MM.1S (cell line): Measurements from ENCODE around the gene CDH4.

Source experiments
- DNase-seq: peaks from one replicate; pipeline ENCODE4 v3.0.0-alpha.2; 2015
- H2AFZ ChIP-seq: fragments of 300-600 bp; sonication (generic); 2 replicates; pipeline ENCODE4 v1.6.0; 2016; ENCODE audit warnings: antibody characterized with exemption, low read length
- H3F3A ChIP-seq: fragments of 300-600 bp; sonication (generic); 2 replicates; pipeline ENCODE4 v1.6.1; 2016; ENCODE audit warnings: mild to moderate bottlenecking, antibody characterized with exemption, low read length, moderate library complexity, mixed read lengths; ENCODE audit not compliant: insufficient read depth
- H3K27ac ChIP-seq: fragments of 300-600 bp; sonication (generic); 2 replicates; pipeline ENCODE4 v1.5.1; 2016; ENCODE audit warnings: mild to moderate bottlenecking, low read length
- H3K27me3 ChIP-seq: fragments of 300-600 bp; sonication (generic); replicated peaks from 2 replicates; pipeline ENCODE4 v1.6.0; 2016; ENCODE audit warnings: low read length; ENCODE audit not compliant: insufficient read depth
- H3K36me3 ChIP-seq: fragments of 300-600 bp; sonication (generic); replicated peaks from 2 replicates; pipeline ENCODE4 v1.6.1; 2016; ENCODE audit warnings: mild to moderate bottlenecking, low read length, mixed read lengths; ENCODE audit not compliant: insufficient read depth
- H3K4me1 ChIP-seq: fragments of 300-600 bp; sonication (generic); 2 replicates; pipeline ENCODE4 v1.6.1; 2016; ENCODE audit warnings: low read length, mixed read lengths
- H3K4me2 ChIP-seq: fragments of 300-600 bp; sonication (generic); 2 replicates; pipeline ENCODE4 v1.6.0; 2016; ENCODE audit warnings: low read depth, low read length
- H3K4me3 ChIP-seq: fragments of 300-600 bp; sonication (generic); 2 replicates; pipeline ENCODE4 v1.5.1; 2016; ENCODE audit warnings: low read length, mixed read lengths
- H3K79me2 ChIP-seq: fragments of 300-600 bp; sonication (generic); 2 replicates; pipeline ENCODE4 v1.6.1; 2016; ENCODE audit warnings: mixed run types, low read length, mixed read lengths
- H3K9ac ChIP-seq: fragments of 300-600 bp; sonication (generic); 2 replicates; pipeline ENCODE4 v1.6.1; 2016; ENCODE audit warnings: low read length, mixed read lengths
- H3K9me2 ChIP-seq: fragments of 300-600 bp; sonication (generic); replicated peaks from 2 replicates; pipeline ENCODE4 v1.6.1; 2016; ENCODE audit warnings: mild to moderate bottlenecking, low read length, mixed read lengths; ENCODE audit not compliant: insufficient read depth
- H3K9me3 ChIP-seq: fragments of 300-600 bp; sonication (generic); replicated peaks from 2 replicates; pipeline ENCODE4 v1.6.1; 2016; ENCODE audit warnings: mild to moderate bottlenecking, low read length, mixed read lengths; ENCODE audit not compliant: insufficient read depth
- H4K20me1 ChIP-seq: fragments of 300-600 bp; sonication (generic); 2 replicates; pipeline ENCODE4 v1.6.1; 2016; ENCODE audit warnings: mild to moderate bottlenecking, low read length, moderate library complexity, mixed read lengths; ENCODE audit not compliant: insufficient read depth
- EZH2 ChIP-seq: fragments of 300-600 bp; sonication (generic); optimal IDR thresholded peaks from 2 replicates; pipeline ENCODE3; 2017; ENCODE audit warnings: low read depth, mild to moderate bottlenecking, antibody characterized with exemption, low read length, mixed read lengths
- EZH2phosphoT487 ChIP-seq: fragments of 300-600 bp; sonication (generic); IDR thresholded peaks from 2 replicates; pipeline ENCODE4 v1.6.1; 2018; ENCODE audit warnings: antibody characterized with exemption, low read length
- TF ChIP-seq, protein P1 (sequence below): fragments of 300-600 bp; sonication (generic); IDR thresholded peaks from 2 replicates; pipeline ENCODE4 v1.5.1; 2016; ENCODE audit warnings: antibody characterized with exemption, low read length, mixed read lengths

Gene CDH4

DNA sequence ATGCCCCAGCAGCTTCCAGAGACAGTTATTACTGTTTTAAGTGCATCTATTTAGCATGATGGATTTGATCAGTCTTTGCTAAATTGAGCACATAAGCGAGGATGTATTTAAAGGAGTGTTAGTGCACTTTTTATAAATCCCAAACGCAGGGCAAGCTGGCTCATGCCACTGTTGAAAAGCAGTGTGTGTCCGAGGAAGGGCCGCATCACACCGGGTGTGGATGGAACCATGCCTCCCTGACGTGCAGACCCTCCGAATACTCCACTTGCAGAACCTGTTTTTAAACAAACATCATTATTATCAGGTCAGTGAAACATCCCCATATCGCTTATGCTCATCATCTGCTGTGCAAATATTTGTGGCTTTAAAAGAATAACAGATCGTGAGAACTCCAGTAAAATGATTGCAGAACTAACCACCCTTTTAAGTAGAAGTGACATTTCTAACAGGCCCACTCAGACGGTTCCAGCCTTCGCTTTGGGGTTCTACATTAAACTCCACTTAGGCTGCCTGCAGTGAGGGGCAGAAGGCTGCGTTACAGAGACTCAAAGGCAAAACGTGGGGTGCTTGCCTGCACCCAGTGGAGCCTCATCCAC lies 190.1 kb downstream of the CDH4 start:
- Histone ChIP-seq H3K9me2 (no peaks in the 10 kb centered on the region), H3K9ac (no peak overlapping the region), H3K36me3 (no peaks in the 10 kb centered on the region), H3K4me2 (no peak overlapping the region), H3K9me3 (no peaks in the 10 kb centered on the region), H3F3A (no peaks in the 10 kb centered on the region), H4K20me1 (no peaks in the 10 kb centered on the region), H3K27ac (no peak overlapping the region), H3K79me2 (no peaks in the 10 kb centered on the region), H3K4me1 (no peaks in the 10 kb centered on the region), H3K27me3 (peaks cover 52% of the 10 kb centered on the region), H3K4me3 (no peak overlapping the region), H2AFZ (no peak overlapping the region)
- DNase-seq, result no peak
- TF ChIP-seq EZH2phosphoT487 (no peak), EZH2 (no peak)
- TF ChIP-seq, protein P1, sequence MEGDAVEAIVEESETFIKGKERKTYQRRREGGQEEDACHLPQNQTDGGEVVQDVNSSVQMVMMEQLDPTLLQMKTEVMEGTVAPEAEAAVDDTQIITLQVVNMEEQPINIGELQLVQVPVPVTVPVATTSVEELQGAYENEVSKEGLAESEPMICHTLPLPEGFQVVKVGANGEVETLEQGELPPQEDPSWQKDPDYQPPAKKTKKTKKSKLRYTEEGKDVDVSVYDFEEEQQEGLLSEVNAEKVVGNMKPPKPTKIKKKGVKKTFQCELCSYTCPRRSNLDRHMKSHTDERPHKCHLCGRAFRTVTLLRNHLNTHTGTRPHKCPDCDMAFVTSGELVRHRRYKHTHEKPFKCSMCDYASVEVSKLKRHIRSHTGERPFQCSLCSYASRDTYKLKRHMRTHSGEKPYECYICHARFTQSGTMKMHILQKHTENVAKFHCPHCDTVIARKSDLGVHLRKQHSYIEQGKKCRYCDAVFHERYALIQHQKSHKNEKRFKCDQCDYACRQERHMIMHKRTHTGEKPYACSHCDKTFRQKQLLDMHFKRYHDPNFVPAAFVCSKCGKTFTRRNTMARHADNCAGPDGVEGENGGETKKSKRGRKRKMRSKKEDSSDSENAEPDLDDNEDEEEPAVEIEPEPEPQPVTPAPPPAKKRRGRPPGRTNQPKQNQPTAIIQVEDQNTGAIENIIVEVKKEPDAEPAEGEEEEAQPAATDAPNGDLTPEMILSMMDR, result no peak

DNA sequence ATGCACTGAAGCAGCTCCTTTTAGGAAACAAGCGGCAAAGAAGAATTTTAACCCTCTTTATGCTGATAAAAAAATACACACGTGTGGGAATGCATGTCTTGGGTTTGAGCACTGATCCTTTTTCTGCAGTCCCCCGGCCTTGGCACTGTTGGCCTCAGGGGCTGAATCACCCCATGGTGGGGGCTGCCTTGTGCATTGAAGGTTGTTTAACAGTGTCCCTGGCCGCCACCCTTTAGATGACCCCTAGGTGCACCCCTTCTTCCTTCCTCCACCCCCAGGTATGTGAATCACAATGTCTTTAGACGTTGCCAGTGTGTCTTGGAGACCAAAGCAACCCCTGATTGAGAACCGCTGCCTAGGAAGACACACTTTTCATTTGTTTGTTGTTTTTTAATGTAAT lies 190.7 kb downstream of the CDH4 start:
- no peak overlapping the region for H3K4me3 ChIP-seq
- no peak overlapping the region for H2AFZ ChIP-seq
- H3K4me1 ChIP-seq, result no peaks in the 10 kb centered on the region
- H3K79me2 ChIP-seq, result no peaks in the 10 kb centered on the region
- H3K9ac ChIP-seq, result no peak overlapping the region
- H3K9me3 ChIP-seq, result no peaks in the 10 kb centered on the region
- no peaks in the 10 kb centered on the region for H3F3A ChIP-seq
- H3K27ac ChIP-seq, result no peak overlapping the region
- H3K4me2 ChIP-seq, result no peak overlapping the region
- H3K36me3 ChIP-seq, result no peaks in the 10 kb centered on the region
- H4K20me1 ChIP-seq, result no peaks in the 10 kb centered on the region
- no peak for DNase-seq
- TF ChIP-seq EZH2phosphoT487 (no peak), EZH2 (no peak)
- TF ChIP-seq, protein P1, result no peak
- peaks cover 47% of the 10 kb centered on the region for H3K27me3 ChIP-seq
- no peaks in the 10 kb centered on the region for H3K9me2 ChIP-seq

DNA sequence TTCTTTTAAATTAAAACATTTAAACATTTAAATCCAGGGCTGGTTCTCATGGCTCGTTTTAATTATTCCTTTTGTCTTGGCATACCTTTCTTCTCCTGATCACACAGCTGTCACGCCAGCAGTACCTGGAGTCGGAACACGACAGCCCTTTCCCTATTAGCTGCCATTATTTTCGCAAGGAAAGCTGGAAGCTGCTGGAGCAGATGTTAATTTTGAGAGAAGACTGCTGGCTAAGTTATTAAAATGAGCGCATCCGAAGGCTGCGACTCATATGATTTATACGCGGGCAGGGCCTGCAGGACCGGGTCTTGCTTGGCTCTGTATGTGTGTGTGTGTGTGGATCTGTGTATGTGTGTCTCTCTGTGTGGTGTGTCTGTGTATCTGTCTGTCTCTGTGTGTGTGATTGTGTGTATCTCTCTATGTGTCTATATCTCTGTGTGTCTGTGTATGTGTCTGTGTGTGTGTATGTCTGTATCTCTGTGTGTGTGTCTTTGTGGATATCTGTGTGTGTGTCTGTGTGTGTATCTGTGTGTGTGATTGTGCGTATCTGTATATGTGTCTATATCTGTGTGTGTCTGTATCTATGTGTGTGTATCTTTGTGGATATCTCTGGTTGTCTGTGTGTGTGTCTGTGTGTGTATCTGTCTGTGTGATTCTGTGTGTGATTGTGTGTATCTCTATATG lies 191.5 kb downstream of the CDH4 start:
- Histone ChIP-seq H3K27ac (no peak overlapping the region), H3K27me3 (peaks cover 43% of the 10 kb centered on the region), H3K9me2 (no peaks in the 10 kb centered on the region), H3K36me3 (no peaks in the 10 kb centered on the region), H3K9me3 (no peaks in the 10 kb centered on the region), H4K20me1 (no peaks in the 10 kb centered on the region), H3K4me3 (no peak overlapping the region), H2AFZ (no peak overlapping the region), H3K9ac (no peak overlapping the region), H3K4me2 (no peak overlapping the region), H3F3A (no peaks in the 10 kb centered on the region), H3K79me2 (no peaks in the 10 kb centered on the region), H3K4me1 (no peaks in the 10 kb centered on the region)
- no peak for DNase-seq
- TF ChIP-seq, protein P1, result no peak
- TF ChIP-seq EZH2 (no peak), EZH2phosphoT487 (no peak)
